Stimulated activated CD4-positive, alpha-beta T cell treated with anti-CD3 and anti-CD28 coated beads, Interleukin-1b, Interleukin-23, amount 100 ng/mL, for 24 hours (primary cell): ENCODE results near the gene AP3M1.

Source experiments
- DNase-seq, 4 experiments: peaks; one replicate each; pipeline ENCODE4 v3.0.0-alpha.2; 2020; ENCODE audit warnings: low read depth in 4 of 4, low spot score in 1 of 4

AP3M1 gene

DNA sequence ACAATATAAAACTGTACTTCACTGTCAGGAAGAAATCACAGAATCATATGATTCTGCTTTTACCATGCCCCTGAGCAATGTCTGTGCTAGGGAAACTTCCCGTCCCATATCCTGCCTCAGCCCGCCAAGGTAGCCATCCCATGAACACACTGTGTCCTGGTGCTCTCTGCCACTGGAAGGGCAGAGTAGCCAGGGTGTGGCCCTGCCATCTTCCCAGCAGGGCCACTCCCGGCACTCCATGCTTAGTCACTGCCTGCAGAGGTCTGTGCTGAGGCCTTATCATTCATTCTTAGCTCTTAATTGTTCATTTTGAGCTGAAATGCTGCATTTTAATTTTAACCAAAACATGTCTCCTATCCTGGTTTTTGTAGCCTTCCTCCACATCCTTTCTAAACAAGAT lies 31.8 kb downstream of the AP3M1 start:
- DNase-seq, result no peak

DNA sequence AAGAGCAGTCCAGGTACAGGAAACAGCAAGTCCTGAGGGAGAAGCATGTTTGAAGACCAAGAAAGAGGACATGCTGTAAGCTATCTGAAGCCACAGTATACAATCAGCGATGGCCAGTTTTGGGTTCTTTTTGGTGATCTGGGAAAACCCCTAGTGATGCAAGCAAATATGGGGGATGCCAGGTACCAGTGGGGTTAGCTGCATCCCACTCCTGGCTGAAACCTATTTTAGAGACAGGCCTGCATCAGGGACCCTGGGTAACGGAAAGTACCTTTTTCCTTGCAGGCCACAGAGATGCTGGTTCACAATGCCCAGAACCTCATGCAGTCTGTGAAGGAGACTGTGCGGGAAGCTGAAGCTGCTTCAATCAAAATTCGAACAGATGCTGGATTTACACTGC lies 32.9 kb downstream of the AP3M1 start:
- no peak for DNase-seq

DNA sequence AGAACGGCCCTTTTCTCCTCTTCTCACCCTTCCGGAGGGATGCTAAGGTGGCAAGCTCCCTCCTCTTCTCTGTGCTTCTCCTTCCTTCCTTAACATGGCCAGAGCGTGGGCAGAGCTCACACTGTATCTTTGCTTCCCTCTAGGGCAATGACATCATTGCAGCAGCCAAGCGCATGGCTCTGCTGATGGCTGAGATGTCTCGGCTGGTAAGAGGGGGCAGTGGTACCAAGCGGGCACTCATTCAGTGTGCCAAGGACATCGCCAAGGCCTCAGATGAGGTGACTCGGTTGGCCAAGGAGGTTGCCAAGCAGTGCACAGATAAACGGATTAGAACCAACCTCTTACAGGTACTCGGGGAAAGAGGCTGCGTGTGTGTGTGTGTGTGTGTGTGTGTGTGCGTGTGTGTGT lies 36.6 kb downstream of the AP3M1 start:
- no peak for DNase-seq

DNA sequence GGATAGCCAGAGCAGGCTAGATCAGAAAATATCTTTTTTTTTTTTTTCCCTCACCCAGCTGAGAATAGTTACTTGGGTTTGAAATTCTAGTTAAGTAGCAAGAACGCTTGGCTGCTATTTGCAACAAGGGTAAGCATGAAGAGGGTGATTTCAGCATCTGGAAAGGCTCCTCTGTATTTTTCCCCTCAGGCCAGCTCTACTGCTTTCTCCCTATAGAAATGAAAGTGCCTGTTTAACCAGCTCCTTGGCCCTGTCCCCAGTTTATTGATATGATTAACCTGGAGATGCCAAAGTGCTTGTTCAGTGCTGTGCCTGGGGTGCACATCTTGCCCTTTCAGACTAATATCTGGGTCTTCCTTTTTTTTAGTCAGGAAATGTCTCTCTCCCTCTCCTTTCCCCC lies 37.1 kb downstream of the AP3M1 start:
- no peak for DNase-seq

DNA sequence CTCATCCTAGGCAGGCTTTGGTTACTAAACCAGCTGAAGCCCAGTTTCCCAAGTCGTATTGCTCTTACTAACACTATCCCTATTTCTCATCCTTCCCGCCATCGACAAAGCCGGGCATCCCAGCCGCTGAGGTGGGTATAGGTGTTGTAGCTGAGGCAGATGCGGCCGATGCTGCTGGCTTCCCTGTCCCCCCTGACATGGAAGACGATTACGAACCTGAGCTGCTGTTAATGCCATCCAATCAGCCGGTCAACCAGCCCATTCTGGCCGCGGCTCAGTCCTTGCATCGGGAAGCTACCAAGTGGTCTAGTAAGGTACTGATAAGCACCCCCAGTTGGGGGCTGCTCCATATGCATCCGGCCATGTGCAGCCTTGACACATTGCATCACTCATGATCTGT lies 38.8 kb downstream of the AP3M1 start:
- no peak for DNase-seq

DNA sequence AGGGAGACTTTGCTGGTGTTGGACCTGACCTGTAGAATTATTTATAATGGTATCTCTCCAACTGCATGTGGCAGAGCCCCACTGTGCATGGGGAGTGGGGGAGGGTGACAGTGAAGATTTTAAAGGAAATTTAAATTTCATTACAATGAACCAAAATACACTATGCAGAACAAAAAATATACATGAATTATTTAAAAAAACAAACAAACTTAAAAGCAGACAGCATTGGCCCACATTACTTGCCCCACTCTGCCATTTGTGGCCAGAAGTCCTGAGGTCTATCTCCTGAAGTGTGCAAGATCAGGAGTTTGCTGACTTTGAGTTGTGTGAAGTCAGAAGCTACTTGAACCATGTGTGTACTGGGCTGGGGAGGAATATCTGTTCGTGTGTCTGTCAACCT lies 40.5 kb downstream of the AP3M1 start:
- no peak for DNase-seq

DNA sequence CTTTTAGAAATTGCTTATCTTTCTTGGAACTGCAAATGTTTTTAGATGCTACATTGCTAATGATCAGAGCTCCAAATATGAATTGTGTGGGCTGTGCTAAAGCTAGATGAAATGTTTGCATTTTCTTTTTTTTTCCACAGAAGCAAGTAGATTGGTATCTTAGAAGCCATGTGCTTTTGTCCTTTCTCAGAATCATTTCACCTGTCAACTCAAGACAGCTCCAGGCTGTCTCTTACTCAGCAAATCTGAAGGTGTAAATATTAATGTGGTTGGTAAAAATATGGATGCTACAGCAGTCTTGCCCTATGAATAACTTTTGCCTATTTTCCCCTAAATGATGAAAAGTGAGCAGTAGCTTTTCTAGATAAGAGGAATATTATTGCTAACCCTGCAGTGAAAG lies 41.2 kb downstream of the AP3M1 start:
- no peak for DNase-seq

DNA sequence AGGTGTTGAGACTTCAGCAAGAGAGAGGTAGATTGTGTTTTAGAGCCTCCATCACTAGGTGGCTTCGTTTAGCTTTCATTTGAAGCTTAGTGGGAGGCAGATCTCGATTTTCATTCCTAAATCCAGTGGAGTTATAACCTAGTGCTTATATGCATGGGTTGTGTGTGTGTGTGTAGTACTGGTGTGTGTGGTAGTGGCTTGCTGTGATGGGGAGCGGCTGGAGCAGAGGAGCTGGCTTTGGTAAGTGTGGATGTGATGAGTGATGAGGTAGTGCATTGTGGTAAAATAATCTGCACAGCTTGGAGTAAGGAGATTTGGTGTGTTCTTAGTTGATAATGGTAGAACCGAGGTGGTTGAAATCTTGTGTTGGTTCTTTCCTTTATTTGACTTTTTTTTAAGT lies 43.2 kb downstream of the AP3M1 start:
- DNase-seq, result no peak

DNA sequence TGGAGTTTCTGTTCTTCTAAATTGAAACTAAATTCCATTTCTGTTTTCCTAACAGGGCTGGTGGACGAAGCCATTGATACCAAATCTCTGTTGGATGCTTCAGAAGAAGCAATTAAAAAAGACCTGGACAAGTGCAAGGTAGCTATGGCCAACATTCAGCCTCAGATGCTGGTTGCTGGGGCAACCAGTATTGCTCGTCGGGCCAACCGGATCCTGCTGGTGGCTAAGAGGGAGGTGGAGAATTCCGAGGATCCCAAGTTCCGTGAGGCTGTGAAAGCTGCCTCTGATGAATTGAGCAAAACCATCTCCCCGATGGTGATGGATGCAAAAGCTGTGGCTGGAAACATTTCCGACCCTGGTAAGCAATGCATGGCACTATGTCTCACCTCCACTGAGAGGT lies 45.6 kb downstream of the AP3M1 start:
- no peak for DNase-seq

DNA sequence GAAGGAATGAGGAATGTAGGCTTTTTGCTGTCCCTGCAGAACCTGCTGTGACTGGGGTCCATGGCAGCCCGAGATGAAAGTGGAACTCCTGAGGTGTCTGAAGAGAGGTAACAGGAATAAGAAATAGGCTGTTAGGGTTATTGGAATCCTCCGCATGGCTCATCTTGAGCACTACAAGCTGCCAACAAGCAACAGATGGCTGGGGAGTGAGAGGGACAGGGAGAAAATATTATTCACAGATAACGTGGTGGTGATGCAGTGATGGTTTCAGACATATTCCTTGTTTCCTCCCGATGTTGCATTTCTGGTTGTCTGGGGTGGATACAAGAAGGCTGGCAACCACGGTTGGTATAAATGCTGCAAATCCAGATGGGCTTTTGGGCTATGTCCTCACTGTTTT lies 46.1 kb downstream of the AP3M1 start:
- no peak for DNase-seq

DNA sequence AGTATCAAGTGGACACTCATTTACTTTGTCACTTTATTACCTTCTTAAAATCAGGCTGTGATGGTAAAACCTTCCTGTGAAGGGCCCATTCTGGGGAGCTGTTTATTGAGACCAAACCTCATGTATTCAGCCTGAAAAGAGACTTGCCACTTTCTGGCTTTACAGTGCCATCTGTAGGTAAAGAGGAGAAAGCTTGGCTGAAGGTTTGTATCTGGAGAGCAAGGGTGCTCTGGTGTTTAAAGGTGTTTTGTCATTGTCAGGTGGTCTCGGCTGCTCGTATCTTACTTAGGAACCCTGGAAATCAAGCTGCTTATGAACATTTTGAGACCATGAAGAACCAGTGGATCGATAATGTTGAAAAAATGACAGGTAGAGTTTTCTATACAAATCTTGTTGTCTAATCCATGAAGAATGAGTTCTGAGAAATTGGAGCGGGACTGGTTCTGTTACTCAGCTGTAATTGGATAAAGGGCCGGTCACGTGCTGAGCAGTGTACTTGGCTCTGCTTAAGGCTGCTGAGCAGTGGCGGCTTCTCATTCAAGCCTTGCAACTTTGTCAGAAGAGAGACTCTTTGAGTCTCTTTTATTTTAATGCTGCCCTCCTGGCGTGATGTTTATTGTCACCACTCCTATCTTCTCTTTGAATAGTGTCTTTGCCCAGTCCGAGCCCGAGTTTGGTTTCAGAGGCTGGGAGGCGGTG lies 46.9 kb downstream of the AP3M1 start:
- DNase-seq, result no peak

DNA sequence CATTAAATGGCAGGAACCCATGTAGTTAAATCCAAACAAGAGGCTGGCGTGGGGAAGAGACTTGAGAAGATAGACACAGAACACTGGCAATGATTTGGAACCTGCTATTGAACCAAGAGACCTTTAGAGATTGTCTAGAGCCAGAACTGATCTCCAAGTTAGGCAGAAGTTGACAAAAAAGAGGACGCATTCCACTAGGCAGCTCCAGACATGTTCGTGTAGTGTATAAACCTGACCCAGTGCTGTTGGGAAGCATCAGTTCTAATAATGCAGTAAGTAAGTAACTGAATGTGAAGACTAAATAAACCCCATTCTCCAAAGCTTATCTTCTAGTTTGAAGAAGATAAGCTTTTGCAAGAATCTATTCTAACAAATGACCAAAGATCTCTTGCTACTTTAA lies 50.8 kb downstream of the AP3M1 start:
- DNase-seq, result no peak

DNA sequence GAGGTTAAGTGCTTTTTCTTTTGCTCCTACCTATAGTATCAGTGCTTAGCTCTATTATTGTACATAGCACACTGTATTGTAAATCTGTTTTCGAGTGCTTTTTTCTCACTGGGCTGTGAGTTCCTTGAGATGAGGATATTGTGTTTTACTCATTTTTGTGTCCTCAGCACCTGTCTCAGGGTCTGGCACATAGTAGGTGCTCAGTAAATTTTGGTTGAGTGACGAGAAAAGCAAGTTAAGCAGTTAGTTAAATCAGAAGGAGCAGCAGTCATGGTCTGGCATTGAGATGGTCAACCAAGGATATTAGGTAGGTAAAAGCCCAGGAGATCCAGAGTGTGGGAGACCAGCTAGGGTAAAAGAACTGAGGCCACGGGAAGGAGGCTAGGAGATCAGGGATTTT lies 51.2 kb downstream of the AP3M1 start:
- no peak for DNase-seq

DNA sequence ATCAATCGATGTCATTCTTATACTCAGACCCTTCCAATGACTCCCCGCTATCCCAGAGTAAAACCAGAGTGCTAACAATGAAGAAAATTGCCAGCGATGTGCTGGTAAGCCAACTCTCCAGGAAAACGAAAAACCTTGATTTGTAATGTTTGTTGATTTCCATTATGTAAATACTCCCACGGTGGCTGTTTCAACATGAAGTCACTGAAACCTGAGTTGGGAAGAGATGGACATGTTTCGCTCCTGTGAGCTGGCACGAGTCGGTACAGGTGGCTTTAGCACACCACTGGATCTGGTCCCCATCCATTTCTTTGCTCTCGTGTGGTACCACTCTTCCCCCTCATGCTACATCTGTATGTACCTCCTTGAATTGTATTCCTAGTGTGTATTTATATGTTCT lies 52.9 kb downstream of the AP3M1 start:
- DNase-seq, result no peak

DNA sequence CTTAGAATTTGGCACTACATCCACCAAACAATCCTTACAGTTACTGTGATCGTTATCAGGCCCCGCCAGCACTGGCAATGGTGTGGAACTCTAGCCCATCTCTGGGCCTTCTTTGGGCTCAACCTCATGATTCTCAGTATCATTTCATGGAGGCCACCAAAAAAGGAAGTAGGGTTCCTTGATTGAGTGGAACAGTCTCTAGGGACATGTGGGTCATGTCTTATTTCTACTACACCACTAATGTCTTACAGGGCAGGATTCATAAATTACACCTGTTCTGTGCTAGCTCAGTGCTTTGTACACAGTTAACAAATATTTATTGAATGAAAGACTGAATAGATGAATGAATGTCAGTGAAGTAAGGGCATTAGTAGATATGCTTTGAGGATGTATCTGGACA lies 53.9 kb downstream of the AP3M1 start:
- no peak for DNase-seq

DNA sequence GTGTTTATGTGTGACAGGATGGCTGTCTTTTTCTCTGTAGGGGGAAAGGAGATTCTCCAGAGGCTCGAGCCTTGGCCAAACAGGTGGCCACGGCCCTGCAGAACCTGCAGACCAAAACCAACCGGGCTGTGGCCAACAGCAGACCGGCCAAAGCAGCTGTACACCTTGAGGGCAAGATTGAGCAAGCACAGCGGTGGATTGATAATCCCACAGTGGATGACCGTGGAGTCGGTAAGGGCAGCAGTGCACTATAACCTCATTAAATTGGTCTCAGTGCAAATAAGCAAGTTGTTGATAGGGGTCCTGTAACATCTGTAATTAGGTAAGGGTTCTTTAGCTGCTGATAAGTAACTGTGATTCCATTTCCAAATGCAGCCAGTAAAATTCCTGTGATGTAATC lies 56.4 kb downstream of the AP3M1 start:
- no peak for DNase-seq

DNA sequence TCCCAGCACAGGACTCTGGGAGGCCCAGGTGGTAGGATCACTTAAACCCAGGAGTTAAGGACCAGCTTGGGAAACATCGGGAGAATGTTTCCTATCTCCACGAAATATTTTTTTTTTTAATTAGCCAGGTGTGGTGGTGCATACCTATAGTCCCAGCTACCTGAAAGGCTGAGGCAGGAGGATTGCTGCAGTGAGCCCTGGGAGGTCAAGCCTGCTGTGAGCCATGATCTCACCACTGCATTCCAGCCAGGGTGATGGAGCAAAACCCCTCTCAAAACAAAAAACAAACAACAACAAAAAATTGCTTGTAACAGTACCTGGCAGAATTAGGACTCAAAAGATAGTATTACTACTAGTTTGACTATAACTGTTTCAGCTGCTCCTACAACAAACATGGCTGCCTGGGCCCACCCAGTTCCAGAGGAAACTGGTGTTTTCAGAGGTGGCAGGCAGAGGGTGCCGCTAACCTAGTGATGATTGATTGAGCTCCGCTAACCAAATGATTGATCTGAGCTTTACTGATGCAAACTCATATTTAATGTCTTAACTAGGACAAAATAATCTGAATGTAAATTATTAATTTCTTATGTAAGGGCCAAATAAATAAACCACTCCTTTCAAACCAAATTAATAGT lies 57.0 kb downstream of the AP3M1 start:
- DNase-seq, result no peak

DNA sequence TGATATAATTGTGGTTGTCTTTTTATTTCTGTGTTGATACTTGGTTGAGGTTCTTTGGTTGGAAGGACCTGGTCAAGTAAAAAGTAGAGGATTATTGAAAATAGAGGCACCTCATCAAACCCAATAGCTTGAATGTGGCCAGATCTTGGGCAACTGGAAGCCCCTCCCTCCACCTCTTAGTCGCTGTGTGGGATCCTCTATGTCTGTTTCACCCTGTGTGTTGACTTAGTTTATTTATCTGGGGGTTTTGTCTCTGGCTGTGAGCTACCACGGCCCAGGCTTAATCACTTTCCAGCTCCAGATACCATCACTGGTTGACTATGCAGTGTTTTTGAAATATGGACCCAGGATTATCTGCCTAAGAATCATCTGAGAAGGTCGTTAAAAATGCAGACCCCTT lies 58.3 kb downstream of the AP3M1 start:
- no peak for DNase-seq

DNA sequence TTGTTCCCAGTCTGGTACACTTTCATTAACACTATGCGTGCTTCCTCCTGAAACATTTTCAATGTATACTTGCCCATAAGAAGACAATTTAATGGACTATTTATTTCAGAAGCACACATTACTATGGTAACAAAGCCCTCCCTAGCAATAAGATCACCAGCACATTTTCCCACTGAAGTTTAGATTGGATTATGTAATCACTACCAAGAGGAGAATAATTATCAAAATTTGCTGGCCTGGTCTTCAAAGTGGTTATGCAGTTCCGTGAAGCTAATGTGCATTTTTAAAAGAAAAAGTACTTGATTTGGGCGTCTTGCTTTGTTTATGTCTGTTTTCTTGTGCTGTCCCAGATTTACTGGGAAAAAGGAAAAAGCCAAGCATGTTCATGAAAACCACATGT lies 61.9 kb downstream of the AP3M1 start:
- DNase-seq, result no peak

DNA sequence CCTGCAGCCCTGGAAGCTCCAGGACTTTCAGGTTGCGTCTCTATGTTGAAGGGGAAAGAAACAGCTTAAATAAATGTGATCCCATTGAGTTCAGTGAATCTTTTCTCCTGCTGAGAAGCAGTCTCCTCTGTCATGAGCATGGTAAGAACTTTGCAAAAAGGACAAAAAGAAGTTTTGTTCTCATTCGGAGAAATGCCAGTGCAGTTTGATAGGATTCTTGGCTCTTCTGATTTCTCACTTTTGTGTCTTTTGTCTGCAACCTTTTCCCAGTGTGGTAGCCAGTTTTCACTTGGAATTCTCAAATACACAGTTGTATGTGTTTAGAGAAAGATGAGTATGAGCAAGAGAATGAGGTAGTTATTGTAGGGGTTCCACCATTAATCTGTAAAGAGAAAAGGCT lies 64.3 kb downstream of the AP3M1 start:
- DNase-seq, result no peak

DNA sequence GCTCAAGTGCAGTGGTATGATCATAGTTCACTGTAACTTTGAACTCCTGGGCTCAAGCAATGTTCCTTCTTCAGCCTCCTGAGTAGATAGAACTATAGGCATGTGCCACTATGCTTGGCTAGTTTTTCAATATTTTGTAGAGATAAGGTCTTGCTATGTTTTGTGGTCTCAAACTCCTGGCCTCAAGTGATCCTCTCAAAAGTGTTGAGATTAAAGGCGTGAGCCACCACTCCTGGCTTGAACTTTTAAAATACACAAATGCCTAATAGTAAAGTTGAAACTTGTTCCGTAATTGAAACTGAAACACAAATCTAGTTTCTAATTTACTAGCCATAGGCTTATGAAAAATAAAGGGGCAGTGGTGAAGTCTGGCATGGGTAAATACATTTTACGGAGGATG lies 65.7 kb downstream of the AP3M1 start:
- no peak for DNase-seq

DNA sequence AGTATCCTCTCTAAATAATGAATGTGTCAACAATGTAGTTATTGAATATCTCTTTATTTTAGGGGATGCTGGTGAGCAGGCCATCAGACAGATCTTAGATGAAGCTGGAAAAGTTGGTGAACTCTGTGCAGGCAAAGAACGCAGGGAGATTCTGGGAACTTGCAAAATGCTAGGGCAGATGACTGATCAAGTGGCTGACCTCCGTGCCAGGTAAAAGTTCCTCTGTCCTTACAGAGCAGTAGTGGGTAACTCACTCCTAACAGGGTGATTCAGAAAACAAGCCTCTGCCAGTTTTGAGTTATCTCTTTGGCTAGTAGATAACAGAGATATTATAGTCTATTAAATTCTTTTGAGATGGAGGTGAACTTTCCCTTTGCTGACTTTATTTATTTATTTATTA lies 67.3 kb downstream of the AP3M1 start:
- no peak for DNase-seq

DNA sequence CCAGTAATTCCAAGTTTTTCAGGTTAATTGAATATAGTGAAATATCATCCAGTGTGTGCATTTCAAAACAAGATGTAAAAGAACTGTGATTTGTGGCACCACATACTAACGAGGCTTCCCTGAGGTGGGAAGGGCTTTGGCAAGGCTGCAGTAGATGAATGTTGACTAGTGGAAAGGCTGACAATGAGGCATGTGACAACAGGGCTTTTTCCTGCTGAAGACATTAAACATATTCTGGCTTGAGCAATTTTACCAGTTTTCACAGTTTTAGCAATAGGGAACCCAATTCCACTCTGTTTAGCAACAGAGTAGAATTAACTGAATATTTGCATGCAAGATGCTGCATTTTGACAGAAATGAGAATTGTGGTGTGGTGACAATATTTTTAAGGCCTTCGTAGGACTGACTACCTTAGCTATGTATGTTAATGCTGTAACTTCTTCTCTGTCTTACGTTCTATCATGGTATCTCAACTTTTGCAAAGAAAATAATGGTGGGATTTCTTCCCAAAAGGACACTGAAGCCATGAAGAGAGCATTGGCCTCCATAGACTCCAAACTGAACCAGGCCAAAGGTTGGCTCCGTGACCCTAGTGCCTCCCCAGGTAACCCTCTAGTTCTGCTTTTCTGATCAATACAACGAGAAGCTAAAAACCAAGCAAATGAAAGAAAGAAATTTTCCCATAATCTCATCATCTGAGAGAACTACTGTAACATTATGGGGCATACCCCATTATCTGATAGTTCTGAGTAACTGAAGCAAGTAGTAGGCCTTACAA lies 68.5 kb downstream of the AP3M1 start:
- DNase-seq, result no peak
